Measurements from ENCODE around the gene SCIN. TPM values are rescaled to one million over a fixed set of nuclear protein-coding genes. Genes with fewer than 3 reads are reported as not detected.
"Not testable (repeated sequence)": the region's sequence is repeated elsewhere in the genome, so short reads cannot be mapped to it uniquely, and the experiment has no call there.

The SCIN gene
- total RNA-seq, 1 donor from 2014 or later: 0.13 TPM

GRCh38 chr7:12640299-12641096, 70.0 kb downstream of the SCIN start:
- DNase-seq: no peak
- intact Hi-C loops (cut with DNase I): no loop called here
- no peak for ATAC-seq (ENCODE audit: poor library complexity)

- DNase-seq: no peak
- no peak for ATAC-seq (ENCODE audit: poor library complexity)
- intact Hi-C loops (cut with DNase I): no loop called here
Measured at GRCh38 chr7:12641196-12641595, 70.7 kb downstream of the SCIN start.

GRCh38 chr7:12642508-12642907, 72.0 kb downstream of the SCIN start:
- no peak for DNase-seq
- intact Hi-C loops (cut with DNase I): no loop called here
- ATAC-seq (ENCODE audit: poor library complexity): no peak

GRCh38 chr7:12643001-12643643, 72.6 kb downstream of the SCIN start:
- intact Hi-C loops (cut with DNase I): no loop called here
- no peak for ATAC-seq (ENCODE audit: poor library complexity)
- DNase-seq: no peak

- DNase-seq: no peak
- intact Hi-C loops (cut with DNase I): no loop called here
- no peak for ATAC-seq (ENCODE audit: poor library complexity)
Measured at GRCh38 chr7:12643644-12644043, 73.1 kb downstream of the SCIN start.

- DNase-seq; ATAC-seq (ENCODE audit: poor library complexity); intact Hi-C loops (cut with DNase I): not testable (repeated sequence)
Measured at GRCh38 chr7:12645212-12645611, 74.7 kb downstream of the SCIN start.

GRCh38 chr7:12646139-12646538, 75.6 kb downstream of the SCIN start:
- no peak for ATAC-seq (ENCODE audit: poor library complexity)
- intact Hi-C loops (cut with DNase I): no loop called here
- DNase-seq: no peak

- DNase-seq (no peak), ATAC-seq (ENCODE audit: poor library complexity) (no peak)
- intact Hi-C loops (cut with DNase I): no loop called here
Measured at GRCh38 chr7:12647364-12648219, 77.1 kb downstream of the SCIN start.

- no peak for DNase-seq
- intact Hi-C loops (cut with DNase I): no loop called here
- ATAC-seq (ENCODE audit: poor library complexity): no peak
Measured at GRCh38 chr7:12648704-12649261, 78.3 kb downstream of the SCIN start.

GRCh38 chr7:12649348-12649747, 78.8 kb downstream of the SCIN start:
- intact Hi-C loops (cut with DNase I): no loop called here
- no peak for ATAC-seq (ENCODE audit: poor library complexity)

GRCh38 chr7:12650080-12650479, 79.6 kb downstream of the SCIN start:
- intact Hi-C loops (cut with DNase I): no loop called here
- no peak for DNase-seq
- ATAC-seq (ENCODE audit: poor library complexity): no peak

More at GRCh38 chr7:12649348-12649747, 78.8 kb downstream of the SCIN start:
- no peak for DNase-seq

- DNase-seq (no peak), ATAC-seq (ENCODE audit: poor library complexity) (no peak)
- intact Hi-C loops (cut with DNase I): no loop called here
Measured at GRCh38 chr7:12653110-12653509, 82.6 kb downstream of the SCIN start.

GRCh38 chr7:12653518-12653917, 83.0 kb downstream of the SCIN start:
- intact Hi-C loops (cut with DNase I): no loop called here
- no peak for ATAC-seq (ENCODE audit: poor library complexity)
- DNase-seq: no peak

GRCh38 chr7:12655161-12655560, 84.6 kb downstream of the SCIN start:
- intact Hi-C loops (cut with DNase I): no loop called here
- DNase-seq (no peak), ATAC-seq (ENCODE audit: poor library complexity) (no peak)

- intact Hi-C loops (cut with DNase I); ATAC-seq (ENCODE audit: poor library complexity); DNase-seq: not testable (repeated sequence)
Measured at GRCh38 chr7:12660423-12660822, 89.9 kb downstream of the SCIN start.

GRCh38 chr7:12660986-12661385, 90.5 kb downstream of the SCIN start:
- DNase-seq; ATAC-seq (ENCODE audit: poor library complexity); intact Hi-C loops (cut with DNase I): not testable (repeated sequence)

- DNase-seq: no peak
- ATAC-seq (ENCODE audit: poor library complexity): no peak
- intact Hi-C loops (cut with DNase I): no loop called here
Measured at GRCh38 chr7:12661581-12661980, 91.1 kb downstream of the SCIN start.

- peak; percentile 64 for ATAC-seq (ENCODE audit: poor library complexity)
- intact Hi-C loops (cut with DNase I): loop anchor here (10.0 kb wide), 1 partner anchor 505 kb away; no protein-coding TSS in a partner anchor
- no peak for DNase-seq
Measured at GRCh38 chr7:12670000-12670729, 99.6 kb downstream of the SCIN start.

Measured in Right ventricle myocardium superior (tissue), 1 donor.